H9 (cell line): ENCODE results near the gene SCAF4. TPM values are rescaled to one million over a fixed set of nuclear protein-coding genes. Genes with fewer than 3 reads are reported as not detected.

Experiments used
- DNase-seq: peaks from one replicate; pipeline ENCODE4 v3.0.0-alpha.2; 2017
- H2AFZ ChIP-seq: one replicate; pipeline ENCODE4 v1.6.1; 2013; ENCODE audit warnings: mild to moderate bottlenecking, low read length, control low read depth, moderate library complexity
- H2AK5ac ChIP-seq: 2 replicates; pipeline ENCODE4 v1.6.1; 2013; ENCODE audit warnings: low read length, control low read depth, mixed read lengths; ENCODE audit not compliant: insufficient read length
- H2BK120ac ChIP-seq: one replicate; pipeline ENCODE4 v1.6.1; 2013; ENCODE audit warnings: low read depth, mild to moderate bottlenecking, low read length, control low read depth, inconsistent platforms; ENCODE audit not compliant: poor library complexity, severe bottlenecking
- H2BK12ac ChIP-seq: 2 replicates; pipeline ENCODE4 v1.6.1; 2013; ENCODE audit warnings: low read length, control low read depth, mixed read lengths, low read depth; ENCODE audit not compliant: insufficient read length
- H2BK15ac ChIP-seq: 2 replicates; pipeline ENCODE4 v1.6.1; 2013; ENCODE audit warnings: low read depth, low read length, control low read depth
- H2BK20ac ChIP-seq: one replicate; pipeline ENCODE4 v1.6.1; 2013; ENCODE audit warnings: low read depth, mild to moderate bottlenecking, low read length, control low read depth, inconsistent platforms; ENCODE audit not compliant: poor library complexity, severe bottlenecking
- H2BK5ac ChIP-seq: 2 replicates; pipeline ENCODE4 v1.6.1; 2013; ENCODE audit warnings: low read length, control low read depth, mixed read lengths; ENCODE audit not compliant: insufficient read length
- H3K14ac ChIP-seq: 2 replicates; pipeline ENCODE4 v1.6.1; 2013; ENCODE audit warnings: low read length, control low read depth; ENCODE audit not compliant: insufficient read depth
- H3K18ac ChIP-seq: 2 replicates; pipeline ENCODE4 v1.6.1; 2013; ENCODE audit warnings: low read depth, mild to moderate bottlenecking, mixed read lengths, low read length, control low read depth; ENCODE audit not compliant: insufficient read length
- H3K23ac ChIP-seq: 2 replicates; pipeline ENCODE4 v1.6.1; 2013; ENCODE audit warnings: low read length, control low read depth, mixed read lengths, low read depth; ENCODE audit not compliant: insufficient read length
- H3K23me2 ChIP-seq: 2 replicates; pipeline ENCODE4 v1.6.1; 2013; ENCODE audit warnings: low read depth, mild to moderate bottlenecking, mixed read lengths, low read length, control low read depth; ENCODE audit not compliant: insufficient read length, poor library complexity, severe bottlenecking
- H3K27ac ChIP-seq: 2 replicates; pipeline ENCODE4 v1.5.1; 2013; ENCODE audit warnings: low read length, control low read depth, mixed read lengths, low read depth; ENCODE audit not compliant: insufficient read length
- H3K27me3 ChIP-seq: 2 replicates; pipeline ENCODE4 v1.6.1; 2013; ENCODE audit warnings: low read length, control low read depth, inconsistent platforms; ENCODE audit not compliant: insufficient read depth
- H3K4ac ChIP-seq: 2 replicates; pipeline ENCODE4 v1.6.1; 2013; ENCODE audit warnings: low read depth, mild to moderate bottlenecking, control low read depth, inconsistent platforms, low read length, moderate library complexity
- H3K4me1 ChIP-seq: 2 replicates; pipeline ENCODE4 v1.6.1; 2013; ENCODE audit warnings: low read length, control low read depth, inconsistent platforms; ENCODE audit not compliant: insufficient read depth
- H3K4me2 ChIP-seq: 2 replicates; pipeline ENCODE4 v1.6.1; 2013; ENCODE audit warnings: low read length, control low read depth, mixed read lengths; ENCODE audit not compliant: insufficient read length, insufficient read depth
- H3K56ac ChIP-seq: 2 replicates; pipeline ENCODE4 v1.6.1; 2013; ENCODE audit warnings: low read depth, mild to moderate bottlenecking, mixed read lengths, low read length, control low read depth; ENCODE audit not compliant: insufficient read length
- H3K79me1 ChIP-seq: 2 replicates; pipeline ENCODE4 v1.6.1; 2013; ENCODE audit warnings: low read depth, mild to moderate bottlenecking, moderate library complexity, low read length, control low read depth, inconsistent platforms; ENCODE audit not compliant: insufficient read depth, poor library complexity, severe bottlenecking
- H3K79me2 ChIP-seq: 2 replicates; pipeline ENCODE4 v1.6.1; 2013; ENCODE audit warnings: low read length, control low read depth, inconsistent platforms; ENCODE audit not compliant: insufficient read depth
- H3K9ac ChIP-seq: 2 replicates; pipeline ENCODE4 v1.6.1; 2013; ENCODE audit warnings: low read length, control low read depth, mixed read lengths; ENCODE audit not compliant: insufficient read length; ENCODE audit errors: extremely low read depth
- H3K9me3 ChIP-seq: one replicate; pipeline ENCODE4 v1.6.1; 2013; ENCODE audit warnings: low read depth, low read length, inconsistent platforms; ENCODE audit not compliant: control insufficient read depth
- H3T11ph ChIP-seq: one replicate; pipeline ENCODE4 v1.6.1; 2013; ENCODE audit warnings: mild to moderate bottlenecking, low read length, control low read depth, inconsistent platforms
- H4K20me1 ChIP-seq: one replicate; pipeline ENCODE4 v1.6.1; 2013; ENCODE audit not compliant: control insufficient read depth, insufficient read length, insufficient read depth
- H4K5ac ChIP-seq: 2 replicates; pipeline ENCODE4 v1.6.1; 2013; ENCODE audit warnings: low read depth, mild to moderate bottlenecking, mixed read lengths, low read length, control low read depth; ENCODE audit not compliant: insufficient read length
- H4K8ac ChIP-seq: replicated peaks from 2 replicates; pipeline ENCODE4 v1.6.1; 2013; ENCODE audit warnings: low read length, control low read depth, mixed read lengths, low read depth; ENCODE audit not compliant: insufficient read length
- H4K91ac ChIP-seq: 2 replicates; pipeline ENCODE4 v1.6.1; 2013; ENCODE audit warnings: low read depth, mild to moderate bottlenecking, moderate library complexity, mixed read lengths, low read length, control low read depth; ENCODE audit not compliant: insufficient read length
- H3K27ac Mint-ChIP-seq, 3 experiments: 2 replicates in 2 of 3; 3 replicates in 1 of 3; pipeline ENCODE4 v1.8.0; 2020 to 2021; ENCODE audit warnings: mixed read lengths in 3 of 3, mild to moderate bottlenecking in 1 of 3, moderate library complexity in 1 of 3
- H3K27me3 Mint-ChIP-seq: 2 replicates; pipeline ENCODE4 v1.8.0; 2021; ENCODE audit warnings: low read depth, mild to moderate bottlenecking, moderate library complexity, mixed read lengths
- H3K36me3 Mint-ChIP-seq, 3 experiments: 2 replicates in 2 of 3; 3 replicates in 1 of 3; pipeline ENCODE4 v1.8.0; 2020 to 2021; ENCODE audit warnings: low read depth in 3 of 3, mixed read lengths in 3 of 3; ENCODE audit not compliant: insufficient read depth in 1 of 3
- H3K4me1 Mint-ChIP-seq, 2 experiments: 2 replicates each; pipeline ENCODE4 v1.8.0; 2020; ENCODE audit warnings: mixed read lengths in 2 of 2
- H3K4me3 Mint-ChIP-seq, 2 experiments: 2 replicates in 1 of 2; 3 replicates in 1 of 2; pipeline ENCODE4 v1.8.0; 2020 to 2021; ENCODE audit warnings: mild to moderate bottlenecking in 2 of 2, mixed read lengths in 2 of 2, moderate library complexity in 1 of 2
- H3K9me3 Mint-ChIP-seq, 2 experiments: 2 replicates in 1 of 2; 3 replicates in 1 of 2; pipeline ENCODE4 v1.8.0; 2020; ENCODE audit warnings: mild to moderate bottlenecking in 2 of 2, mixed read lengths in 2 of 2, moderate library complexity in 1 of 2
- CTCF ChIP-seq: fragments of 200-600 bp; sonication (generic); conservative IDR thresholded peaks from 3 replicates; pipeline ENCODE4 v1.8.0; 2021; ENCODE audit warnings: antibody characterized with exemption, mild to moderate bottlenecking
- total RNA-seq: library from RNA; stranded (reverse); gene quantifications from 2 replicates; pipeline ENCODE4 v1.2.1, GENCODE V29; 2021

SCAF4 gene
- total RNA-seq, 1 experiment from 2014 or later: 76.8 TPM

GRCh38 chr21:31682620-31683019 is 49.3 kb downstream of the SCAF4 start:
- H3K9me3 Mint-ChIP-seq: no peaks in the 10 kb centered on the region
- H2AK5ac ChIP-seq: no peak overlapping the region
- no peak overlapping the region for H2BK12ac ChIP-seq
- H3K23me2 ChIP-seq: no peaks in the 10 kb centered on the region
- no peaks in the 10 kb centered on the region for H3K27me3 ChIP-seq
- H3K27ac ChIP-seq: no peak overlapping the region
- H4K20me1 ChIP-seq: no peaks in the 10 kb centered on the region
- H2AFZ ChIP-seq: no peak overlapping the region
- no peak overlapping the region for H2BK120ac ChIP-seq
- no peak overlapping the region for H3K4ac ChIP-seq
- no peaks in the 10 kb centered on the region for H3K79me2 ChIP-seq
- peaks cover 26 to 66% (median 63%) of the 10 kb centered on the region in 3 experiments; a peak in 6 of 7 replicates for H3K36me3 Mint-ChIP-seq
- no peak overlapping the region for H3K9ac ChIP-seq
- no peak overlapping the region for H4K91ac ChIP-seq
- H3K9me3 ChIP-seq: no peaks in the 10 kb centered on the region
- no peak for TF ChIP-seq CTCF
- H2BK5ac ChIP-seq: no peak overlapping the region
- H3K4me3 Mint-ChIP-seq: no peak overlapping the region
- H4K5ac ChIP-seq: no peak overlapping the region
- H3K14ac ChIP-seq: no peak overlapping the region
- H3K23ac ChIP-seq: no peak overlapping the region
- no peak overlapping the region for H4K8ac ChIP-seq
- no peak overlapping the region for H3K27ac Mint-ChIP-seq
- H3K4me1 ChIP-seq: no peaks in the 10 kb centered on the region
- H3T11ph ChIP-seq: no peak overlapping the region
- H2BK20ac ChIP-seq: no peak overlapping the region
- H2BK15ac ChIP-seq: no peak overlapping the region
- H3K79me1 ChIP-seq: no peaks in the 10 kb centered on the region
- no peaks in the 10 kb centered on the region for H3K27me3 Mint-ChIP-seq
- H3K4me2 ChIP-seq: no peak overlapping the region
- DNase-seq: no peak
- H3K56ac ChIP-seq: no peak overlapping the region
- no peak overlapping the region for H3K18ac ChIP-seq
- no peaks in the 10 kb centered on the region for H3K4me1 Mint-ChIP-seq
